Activated CD4-positive, alpha-beta T cell treated with anti-CD3 and anti-CD28 coated beads, Interleukin-2, Interleukin-6, amounts not matched to agents 100 ng/mL and 50 ng/mL, durations not matched to agents 16 hours and 8 hours (primary cell): ENCODE results near the gene USP16.

Experiments used
- DNase-seq: peaks from one replicate; pipeline ENCODE4 v3.0.0-alpha.2; 2020

Gene USP16

GRCh38 chr21:29034678-29035077 lies 10.2 kb downstream of the USP16 start:
- no peak for DNase-seq

- no peak for DNase-seq
Observed at GRCh38 chr21:29052224-29052623, 27.8 kb downstream of the USP16 start.

GRCh38 chr21:29053011-29053553 lies 28.6 kb downstream of the USP16 start:
- no peak for DNase-seq

- DNase-seq: no peak
Observed at GRCh38 chr21:29053656-29054055, 29.2 kb downstream of the USP16 start.

GRCh38 chr21:29055080-29055479 lies 30.6 kb downstream of the USP16 start:
- DNase-seq: no peak

DNA sequence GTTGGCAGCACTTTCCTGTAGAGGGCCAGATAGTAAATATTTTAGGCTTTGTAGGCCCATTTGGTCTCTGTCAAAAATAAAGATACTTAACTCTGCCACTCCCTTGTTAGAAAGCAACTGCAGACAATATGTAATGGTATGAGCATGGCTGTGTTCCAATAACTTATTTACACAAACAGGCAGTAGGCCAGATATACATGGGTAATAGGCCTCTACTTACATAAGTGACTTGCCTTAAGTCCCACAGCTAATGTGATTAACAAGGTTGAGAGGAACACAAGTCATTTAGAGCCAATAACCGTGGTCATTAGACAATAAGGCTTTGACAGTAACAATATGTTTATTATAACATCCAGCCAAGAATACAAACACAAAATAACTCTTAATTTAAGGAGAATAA lies 31.5 kb downstream of the USP16 start:
- DNase-seq: no peak

DNA sequence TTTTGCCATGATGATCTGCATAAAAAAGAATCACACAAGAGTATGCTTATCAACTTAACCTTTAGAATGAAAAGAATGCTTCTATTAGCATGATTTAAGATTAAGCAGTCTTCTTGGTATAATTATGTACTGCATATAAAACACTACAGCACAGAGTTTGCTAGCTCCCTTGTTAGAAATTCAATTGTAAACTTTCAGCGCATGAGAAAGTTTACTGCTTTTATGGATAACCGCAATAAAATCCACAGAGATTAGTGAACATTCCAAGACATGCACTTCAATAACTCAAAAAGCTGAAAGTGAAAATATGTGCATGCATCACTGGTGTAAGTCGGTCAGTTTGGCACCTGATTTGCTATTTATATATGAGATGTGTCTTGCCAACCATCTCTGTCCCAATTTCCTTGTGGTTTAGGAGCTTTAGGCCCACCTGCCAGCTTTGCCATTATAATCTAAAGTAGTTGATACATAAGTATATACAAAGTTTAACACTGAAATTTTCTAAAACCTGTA lies 32.1 kb downstream of the USP16 start:
- no peak for DNase-seq

GRCh38 chr21:29064850-29065481 lies 40.5 kb downstream of the USP16 start:
- DNase-seq: no peak

GRCh38 chr21:29072873-29073221 lies 48.4 kb downstream of the USP16 start:
- DNase-seq: no peak

- DNase-seq: peak; percentile 100
Observed at GRCh38 chr21:29073222-29074006, 48.9 kb downstream of the USP16 start, which contains the start of gene CCT8. Gene CCT8, minus strand, starts transcription at chr21:29073648. Its CDS starts 58 bp downstream, at chr21:29073590.

DNA sequence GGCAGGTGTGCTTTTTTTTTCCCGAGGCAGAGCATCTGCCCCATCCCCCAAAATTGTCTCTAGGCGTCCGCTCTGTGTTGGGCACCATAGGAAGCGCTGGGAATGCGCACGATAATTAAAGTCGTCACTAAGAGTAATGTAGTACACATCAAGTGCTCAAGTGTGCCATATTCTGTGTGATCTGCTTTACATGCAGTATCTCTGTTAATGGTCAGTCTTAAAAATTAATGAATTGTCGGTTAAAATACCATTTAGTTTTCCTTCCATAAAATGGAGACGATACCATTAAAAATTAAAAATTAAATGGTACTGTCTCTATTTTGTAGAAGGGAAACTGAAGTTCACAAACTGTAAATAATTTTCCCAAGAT lies 49.5 kb downstream of the USP16 start:
- DNase-seq: no peak

DNA sequence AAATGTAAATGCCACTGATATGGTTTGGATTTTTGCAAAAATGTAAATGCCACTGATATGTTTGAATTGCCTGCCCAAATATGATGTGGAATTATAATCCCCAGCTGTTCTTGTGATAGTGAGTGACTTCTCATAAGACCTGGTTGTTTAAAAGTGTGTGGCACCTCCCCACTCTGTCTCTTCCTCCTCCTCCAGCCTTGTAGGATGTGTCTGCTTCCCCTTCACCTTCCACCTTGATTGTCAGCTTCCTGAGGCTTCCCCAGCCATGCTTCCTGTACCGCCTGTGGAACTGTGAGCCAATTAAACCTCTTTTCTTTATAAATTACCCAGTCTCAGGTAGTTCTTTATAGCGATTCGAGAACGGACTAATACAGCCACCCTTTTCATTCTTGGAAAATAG lies 50.3 kb downstream of the USP16 start:
- DNase-seq: no peak

- DNase-seq: no peak
Observed at GRCh38 chr21:29075706-29076466, 51.4 kb downstream of the USP16 start.

- DNase-seq: peak; percentile 83
Observed at GRCh38 chr21:29076731-29077640, 52.5 kb downstream of the USP16 start.

GRCh38 chr21:29077651-29078090 lies 53.2 kb downstream of the USP16 start:
- DNase-seq: peak; percentile 44

DNA sequence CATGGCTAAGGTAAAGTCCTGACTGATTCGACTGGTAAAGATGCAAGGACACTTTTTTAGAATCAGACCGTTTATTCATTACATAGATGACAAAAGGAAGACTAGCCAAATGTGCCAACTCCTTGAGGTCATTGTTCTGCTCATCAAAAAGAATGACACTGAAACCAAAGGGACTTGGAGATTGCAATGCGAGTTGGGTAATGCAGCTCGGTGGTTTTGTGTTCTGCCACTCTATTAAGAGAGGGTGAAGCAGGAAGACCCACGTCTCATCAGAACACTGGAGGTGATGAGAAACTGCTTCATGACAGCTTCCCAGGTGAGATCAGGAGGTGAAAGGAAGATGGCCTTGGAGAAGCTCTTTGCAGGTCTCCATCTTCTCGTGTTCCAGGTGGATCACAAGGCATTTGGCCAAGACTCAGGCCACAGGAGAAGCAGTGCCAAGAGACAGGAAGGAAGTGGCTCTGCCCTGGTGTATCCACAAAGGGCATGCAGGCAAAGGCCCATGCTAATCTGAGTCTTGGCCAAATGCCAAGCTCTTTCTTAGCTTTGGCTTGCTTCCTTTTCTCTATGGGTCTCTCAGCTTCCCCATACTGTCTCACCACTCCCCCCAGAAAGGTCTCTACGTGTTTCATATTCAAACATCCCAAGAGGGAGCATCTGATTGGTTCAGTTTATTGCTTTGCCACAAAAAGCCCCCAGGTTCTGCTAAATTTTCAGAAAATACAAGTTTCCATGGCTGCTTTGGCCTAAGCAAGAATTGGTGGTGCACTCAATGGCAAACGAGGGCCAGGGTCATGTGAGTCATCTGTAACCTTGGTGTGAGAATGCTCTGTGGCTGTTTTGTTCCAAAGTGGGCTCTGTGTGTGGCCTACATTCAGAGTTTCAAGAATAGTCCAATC lies 54.6 kb downstream of the USP16 start:
- DNase-seq: peak; percentile 54

DNA sequence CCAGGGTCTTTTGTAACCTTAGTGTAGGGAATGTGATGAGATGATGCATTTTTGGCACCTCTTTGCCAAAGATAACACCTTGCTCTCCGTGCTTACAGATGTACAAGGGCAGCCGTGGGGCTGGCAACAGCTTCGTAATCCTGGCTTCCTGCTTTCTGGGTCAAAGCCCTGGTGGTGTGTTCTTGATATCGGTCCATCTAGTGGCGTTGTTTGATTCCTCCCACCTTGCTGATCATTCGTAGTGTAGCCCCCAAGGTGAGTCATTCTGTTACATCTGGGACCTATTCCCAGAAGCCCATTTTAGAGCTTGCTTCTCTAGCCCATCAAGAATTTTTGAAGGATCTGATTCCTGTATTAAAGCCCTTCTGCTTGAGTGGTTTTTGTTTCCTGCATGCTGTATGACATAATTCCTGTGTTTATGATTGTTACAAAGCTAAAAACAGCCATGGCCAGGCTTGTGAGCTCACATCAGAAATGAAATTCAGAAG lies 56.0 kb downstream of the USP16 start:
- peak; percentile 25 for DNase-seq

DNA sequence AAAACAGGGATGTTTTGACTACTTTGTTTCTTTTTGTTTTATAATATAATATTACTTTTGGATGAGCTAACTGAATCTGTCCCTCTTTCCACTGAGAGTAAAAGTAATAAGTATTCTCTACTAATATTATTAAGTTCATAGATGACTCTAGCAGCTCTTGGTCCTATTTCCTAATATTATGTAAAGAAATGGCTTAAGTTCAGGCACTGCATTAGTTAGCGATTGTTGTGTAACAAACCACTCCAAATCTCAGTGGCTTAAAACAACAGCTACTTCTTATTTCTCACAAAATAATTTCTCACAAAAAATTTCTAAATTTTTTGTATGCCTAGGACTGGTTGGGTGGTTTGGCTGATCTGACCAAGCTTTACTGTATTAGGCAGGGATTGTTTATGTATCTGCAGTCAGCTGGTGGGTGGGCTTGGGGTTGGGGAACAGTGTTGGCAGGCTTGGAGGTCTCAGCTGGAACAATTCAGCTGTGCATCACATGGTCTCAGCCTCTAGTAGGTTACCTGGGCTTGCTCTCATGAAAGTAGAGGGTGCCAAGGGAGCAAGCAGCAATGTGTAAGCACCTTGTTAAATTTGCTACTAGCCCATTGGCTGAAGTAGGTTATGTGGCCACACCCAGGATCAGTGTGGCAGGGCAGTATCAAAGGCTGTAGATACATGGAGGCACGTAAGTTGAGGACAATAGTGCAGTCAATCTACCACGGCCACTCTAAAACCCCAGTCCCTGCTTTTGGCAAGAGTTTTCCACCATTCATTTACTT lies 57.8 kb downstream of the USP16 start:
- no peak for DNase-seq

DNA sequence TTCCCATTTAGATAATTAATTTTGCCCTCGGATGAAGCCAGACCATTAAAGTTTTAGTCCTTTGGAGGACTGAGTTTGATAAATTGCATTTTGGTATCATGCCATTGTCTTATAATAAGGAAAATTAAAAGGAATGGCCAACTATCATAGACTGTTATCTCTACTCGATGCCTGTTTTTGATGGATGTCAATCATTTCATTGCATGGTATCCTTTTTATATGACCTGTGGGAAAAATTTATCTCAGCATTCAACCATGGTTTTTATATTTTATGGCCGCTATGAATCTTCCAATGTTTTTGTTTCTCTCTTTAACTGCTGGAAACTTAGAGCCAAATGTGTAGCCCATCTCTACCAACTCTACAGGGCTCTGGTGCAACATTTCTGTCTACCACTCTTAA lies 58.8 kb downstream of the USP16 start:
- DNase-seq: no peak

DNA sequence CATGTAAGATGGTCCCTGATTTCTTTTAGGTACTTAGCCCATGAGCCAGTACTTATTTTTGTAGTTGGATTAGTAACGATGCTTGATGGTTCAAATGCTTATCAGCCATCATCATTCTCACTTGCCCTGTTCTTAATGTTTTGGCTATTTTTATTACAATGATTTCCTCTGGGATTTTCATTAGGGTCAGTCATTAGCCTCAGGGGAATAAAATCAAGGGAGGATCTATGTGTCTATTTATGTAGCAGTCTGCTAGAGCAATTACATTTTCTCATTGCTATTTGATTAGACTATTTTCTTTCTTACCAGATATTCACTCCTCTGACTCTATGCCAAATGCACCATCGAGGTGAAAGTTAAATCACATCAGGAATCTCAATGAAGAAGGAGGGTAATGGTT lies 59.9 kb downstream of the USP16 start:
- DNase-seq: no peak
